Measurements from ENCODE around the gene GXYLT1.
"Not testable (repeated sequence)": the region's sequence is repeated elsewhere in the genome, so short reads cannot be mapped to it uniquely, and the experiment has no call there.

The GXYLT1 gene

GRCh38 chr12:42091769-42092168 lies 52.9 kb downstream of the GXYLT1 start:
- DNase-seq, result no peak

- DNase-seq, result no peak
Measured at GRCh38 chr12:42090899-42091298, 53.8 kb downstream of the GXYLT1 start.

GRCh38 chr12:42086031-42086430 lies 58.6 kb downstream of the GXYLT1 start:
- DNase-seq, result no peak

GRCh38 chr12:42085594-42085993 lies 59.1 kb downstream of the GXYLT1 start:
- DNase-seq, result no peak

DNA sequence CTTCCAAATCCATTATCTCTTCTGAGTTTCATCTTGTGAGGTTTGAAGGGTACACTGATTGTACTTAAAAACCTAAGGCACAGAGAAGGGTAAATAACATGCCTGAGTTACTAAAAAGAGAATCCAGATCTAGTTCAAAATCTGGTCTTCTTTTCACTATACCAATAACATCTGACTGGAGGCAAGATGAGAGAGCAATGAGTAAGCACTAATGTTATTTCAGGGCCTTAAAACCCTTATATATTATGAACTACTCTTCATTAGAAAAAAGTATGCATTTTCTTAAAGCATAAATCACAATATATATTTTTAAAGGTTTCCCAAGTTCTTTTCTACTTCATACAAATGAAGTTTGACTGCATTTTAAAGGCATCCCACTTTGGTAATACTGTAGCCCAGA lies 60.2 kb downstream of the GXYLT1 start:
- no peak for DNase-seq

- no peak for DNase-seq
Measured at GRCh38 chr12:42076976-42077375, 67.7 kb downstream of the GXYLT1 start.

- DNase-seq, result no peak
Measured at GRCh38 chr12:42070036-42070435, 74.6 kb downstream of the GXYLT1 start.

- DNase-seq, result no peak
Measured at GRCh38 chr12:42059127-42059526, 85.5 kb downstream of the GXYLT1 start.

DNA sequence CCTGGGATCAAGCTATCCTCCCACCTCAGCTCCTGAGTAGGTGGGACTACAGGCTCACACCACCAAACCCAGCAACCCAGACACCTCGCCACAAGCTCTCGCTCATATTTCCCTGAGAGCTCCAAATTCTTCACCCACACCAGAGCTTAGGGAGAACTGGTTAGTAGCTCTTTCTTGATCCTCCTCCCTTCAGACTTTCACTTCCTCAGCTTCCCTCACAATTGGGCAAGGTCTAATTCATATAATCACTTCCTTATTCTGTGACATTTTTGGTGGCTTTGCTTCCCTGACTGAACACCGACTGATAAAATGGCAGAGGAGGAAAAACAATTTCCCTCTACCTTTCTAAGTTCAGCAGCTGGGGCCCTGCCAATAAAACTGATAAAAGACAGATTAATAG lies 88.5 kb downstream of the GXYLT1 start:
- no peak for DNase-seq

DNA sequence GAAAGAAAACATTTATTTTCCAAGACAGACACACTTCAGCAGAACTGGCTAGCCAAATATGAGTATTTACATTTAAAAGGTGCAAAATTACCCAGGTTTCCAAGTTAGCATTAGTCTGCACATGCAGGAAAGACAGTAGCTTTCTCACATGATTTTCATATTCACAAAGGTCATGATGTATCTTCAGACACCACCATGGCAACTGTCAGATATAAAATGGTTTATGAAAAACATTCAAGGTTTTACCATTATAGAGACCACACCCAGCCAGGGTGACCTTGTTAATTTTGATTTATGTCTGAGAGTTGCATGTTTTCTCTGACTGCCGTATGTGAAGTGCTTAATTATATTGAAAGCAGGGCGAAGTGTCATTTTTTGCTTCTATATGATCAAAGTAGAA lies 91.2 kb downstream of the GXYLT1 start:
- no peak for DNase-seq

GRCh38 chr12:42048980-42049379 lies 95.7 kb downstream of the GXYLT1 start:
- DNase-seq, result not testable (repeated sequence)

DNA sequence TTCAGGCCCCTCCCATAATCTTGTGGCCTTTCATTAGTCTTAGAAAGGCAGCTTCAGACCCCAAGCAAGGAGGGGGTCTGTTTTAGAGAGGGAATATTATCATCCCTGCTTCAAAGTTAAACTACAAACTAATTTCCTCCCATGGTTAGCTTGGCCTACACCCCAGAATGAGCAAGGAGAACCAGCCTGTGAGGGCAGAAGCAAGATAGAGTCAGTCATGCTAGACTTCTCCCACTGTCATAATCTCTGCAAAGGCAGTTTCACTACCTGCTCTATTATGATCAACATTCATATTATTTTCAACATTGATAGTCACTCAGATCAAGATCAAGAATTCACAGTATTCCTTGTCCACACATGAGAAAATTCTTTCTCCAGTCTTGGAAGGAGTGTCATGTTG lies 105.1 kb downstream of the GXYLT1 start:
- no peak for DNase-seq

DNA sequence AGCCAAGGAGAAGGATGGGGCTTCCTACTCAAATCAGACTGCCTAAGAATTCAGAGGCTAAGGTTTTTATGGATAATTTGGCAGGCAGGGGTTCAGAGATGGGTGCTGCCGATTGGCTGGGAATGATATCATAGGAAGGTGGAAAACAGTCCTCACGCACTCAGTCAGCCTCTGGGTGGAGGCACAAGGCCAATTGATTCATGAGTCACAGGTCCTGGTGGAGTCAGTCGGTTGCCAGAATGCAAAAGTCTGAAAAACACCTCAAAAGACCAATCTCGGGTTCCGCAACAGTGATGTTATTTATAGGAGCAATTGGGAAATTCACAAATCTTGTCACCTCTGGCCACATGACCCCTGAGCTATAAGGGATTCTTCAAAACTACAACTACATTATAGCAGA lies 105.5 kb downstream of the GXYLT1 start:
- no peak for DNase-seq

GRCh38 chr12:42031847-42032564 lies 112.7 kb downstream of the GXYLT1 start:
- DNase-seq, result no peak
